ENCODE measurements around the gene CLCN2. TPM values are rescaled to one million over a fixed set of nuclear protein-coding genes. Genes with fewer than 3 reads are reported as not detected.

CLCN2 gene
- total and polyA plus RNA-seq, 2 donors (not counting 1 experiment from before 2014, with no cell fraction given), result 0.93 to 3.1 TPM

GRCh38 chr3:184352149-184352785 lies 9.1 kb downstream of the CLCN2 start:
- no peaks in the 10 kb centered on the region for H3K27me3 ChIP-seq (ENCODE audit: control insufficient read depth, insufficient read depth, low read length)
- no peaks in the 10 kb centered on the region for H4K20me1 ChIP-seq (ENCODE audit: control insufficient read depth, extremely low read depth, insufficient read depth, low read length)
- no peak for DNase-seq (ENCODE audit: low read depth in 2 of 2)
- no peak overlapping the region for H3K4me2 ChIP-seq (ENCODE audit: extremely low read depth, insufficient read depth, low read length)
- H2AFZ ChIP-seq (ENCODE audit: low read length), result no peak overlapping the region
- H3K36me3 ChIP-seq (ENCODE audit: control insufficient read depth, insufficient read depth, low read length), result peaks cover 9% of the 10 kb centered on the region
- no peaks in the 10 kb centered on the region for H3K9me3 ChIP-seq (ENCODE audit: control insufficient read depth, insufficient read depth, low read depth, low read length)
- H3K27ac ChIP-seq (ENCODE audit: insufficient read depth, low read length), result no peak overlapping the region
- no peak overlapping the region for H3K9ac ChIP-seq (ENCODE audit: insufficient read depth, low read length)
- H3K4me3 ChIP-seq (replicated peaks in 1 of 4; ENCODE audit: control extremely low read depth in 1 of 4, insufficient read depth in 1 of 4, low read depth in 3 of 4, low read length in 4 of 4), result no peak overlapping the region
- no peaks in the 10 kb centered on the region for H3K79me2 ChIP-seq (ENCODE audit: control insufficient read depth, insufficient read depth, low read length)
- no peaks in the 10 kb centered on the region for H3K4me1 ChIP-seq (ENCODE audit: control insufficient read depth, extremely low read depth, insufficient read depth, low read length)
- TF ChIP-seq CTCF (conservative IDR thresholded peaks at IDR 0.05 in 1 of 2, IDR thresholded peaks at IDR 0.05 in 1 of 2; ENCODE audit: low read depth in 1 of 2, low read length in 2 of 2) (no peak), EZH2 (IDR thresholded peaks at IDR 0.05; ENCODE audit: low read length, missing control alignments) (no peak)

GRCh38 chr3:184351511-184352148 lies 9.8 kb downstream of the CLCN2 start:
- H3K36me3 ChIP-seq (ENCODE audit: control insufficient read depth, insufficient read depth, low read length), result peaks cover 9% of the 10 kb centered on the region

GRCh38 chr3:184350618-184351017 lies 10.8 kb downstream of the CLCN2 start:
- no peak overlapping the region for H3K9ac ChIP-seq (ENCODE audit: insufficient read depth, low read length)
- H4K20me1 ChIP-seq (ENCODE audit: control insufficient read depth, extremely low read depth, insufficient read depth, low read length), result no peaks in the 10 kb centered on the region
- H3K9me3 ChIP-seq (ENCODE audit: control insufficient read depth, insufficient read depth, low read depth, low read length), result no peaks in the 10 kb centered on the region
- no peak overlapping the region for H2AFZ ChIP-seq (ENCODE audit: low read length)
- DNase-seq (ENCODE audit: low read depth in 2 of 2), result no peak
- H3K4me1 ChIP-seq (ENCODE audit: control insufficient read depth, extremely low read depth, insufficient read depth, low read length), result no peaks in the 10 kb centered on the region
- peaks cover 9% of the 10 kb centered on the region for H3K36me3 ChIP-seq (ENCODE audit: control insufficient read depth, insufficient read depth, low read length)
- TF ChIP-seq EZH2 (IDR thresholded peaks at IDR 0.05; ENCODE audit: low read length, missing control alignments), result no peak
- no peak for TF ChIP-seq CTCF (conservative IDR thresholded peaks at IDR 0.05 in 1 of 2, IDR thresholded peaks at IDR 0.05 in 1 of 2; ENCODE audit: low read depth in 1 of 2, low read length in 2 of 2)
- no peak overlapping the region for H3K4me2 ChIP-seq (ENCODE audit: extremely low read depth, insufficient read depth, low read length)
- H3K79me2 ChIP-seq (ENCODE audit: control insufficient read depth, insufficient read depth, low read length), result no peaks in the 10 kb centered on the region
- H3K4me3 ChIP-seq (replicated peaks in 1 of 4; ENCODE audit: control extremely low read depth in 1 of 4, insufficient read depth in 1 of 4, low read depth in 3 of 4, low read length in 4 of 4), result no peak overlapping the region
- H3K27me3 ChIP-seq (ENCODE audit: control insufficient read depth, insufficient read depth, low read length), result no peaks in the 10 kb centered on the region
- no peak overlapping the region for H3K27ac ChIP-seq (ENCODE audit: insufficient read depth, low read length)

More at GRCh38 chr3:184351511-184352148, 9.8 kb downstream of the CLCN2 start:
- Histone ChIP-seq H3K27me3 (ENCODE audit: control insufficient read depth, insufficient read depth, low read length) (no peaks in the 10 kb centered on the region), H3K4me1 (ENCODE audit: control insufficient read depth, extremely low read depth, insufficient read depth, low read length) (no peaks in the 10 kb centered on the region), H3K9me3 (ENCODE audit: control insufficient read depth, insufficient read depth, low read depth, low read length) (no peaks in the 10 kb centered on the region), H3K27ac (ENCODE audit: insufficient read depth, low read length) (no peak overlapping the region), H4K20me1 (ENCODE audit: control insufficient read depth, extremely low read depth, insufficient read depth, low read length) (no peaks in the 10 kb centered on the region), H3K4me3 (replicated peaks in 1 of 4; ENCODE audit: control extremely low read depth in 1 of 4, insufficient read depth in 1 of 4, low read depth in 3 of 4, low read length in 4 of 4) (no peak overlapping the region), H3K9ac (ENCODE audit: insufficient read depth, low read length) (no peak overlapping the region), H3K4me2 (ENCODE audit: extremely low read depth, insufficient read depth, low read length) (no peak overlapping the region), H2AFZ (ENCODE audit: low read length) (no peak overlapping the region), H3K79me2 (ENCODE audit: control insufficient read depth, insufficient read depth, low read length) (no peaks in the 10 kb centered on the region)
- no peak for TF ChIP-seq EZH2 (IDR thresholded peaks at IDR 0.05; ENCODE audit: low read length, missing control alignments)
- no peak for TF ChIP-seq CTCF (conservative IDR thresholded peaks at IDR 0.05 in 1 of 2, IDR thresholded peaks at IDR 0.05 in 1 of 2; ENCODE audit: low read depth in 1 of 2, low read length in 2 of 2)
- no peak for DNase-seq (ENCODE audit: low read depth in 2 of 2)

Data from fibroblast of lung (primary cell).